Right cardiac atrium (tissue), 5 donors: ENCODE results near the gene CORO6. TPM values are rescaled to one million over a fixed set of nuclear protein-coding genes. Genes with fewer than 3 reads are reported as not detected.

ENCODE experiments used
- ATAC-seq, 2 donors: fragments of 200-7000 bp; cut with Tn5 transposase; one replicate each; pipeline versions ENCODE4 v1.8.0 to v1.9.1; 2020; ENCODE audit warnings: moderate library complexity in 2 of 2, mild to moderate bottlenecking in 1 of 2
- DNase-seq, 3 donors: peaks; one replicate each; pipeline ENCODE4 v3.0.0-alpha.2; 2020
- H3K27ac ChIP-seq: one replicate; pipeline ENCODE4 v1.5.1; 2013; ENCODE audit warnings: mild to moderate bottlenecking, low read length, control low read depth, moderate library complexity
- H3K27me3 ChIP-seq: one replicate; pipeline ENCODE4 v1.6.1; 2013; ENCODE audit not compliant: control insufficient read depth, insufficient read depth
- H3K4me1 ChIP-seq: one replicate; pipeline ENCODE4 v1.6.1; 2013; ENCODE audit warnings: low read length; ENCODE audit not compliant: control insufficient read depth, insufficient read depth
- H3K4me3 ChIP-seq: one replicate; pipeline ENCODE4 v1.5.1; 2013; ENCODE audit warnings: low read length, control low read depth
- H3K9me3 ChIP-seq: one replicate; pipeline ENCODE4 v1.6.1; 2013; ENCODE audit warnings: low read length; ENCODE audit not compliant: control insufficient read depth
- WGBS: extraction: QIAGEN DNeasy Blood & Tissue Kit; methylation state at CpG from one replicate; pipeline ENCODE4 v1.1.7; 2013; 5-methylcytosine and 5-hydroxymethylcytosine counted together
- intact Hi-C, 4 donors: fragments of 100-400 bp; cut with DNase I; formaldehyde crosslinking; loops; one replicate each; pipeline versions ENCODE4 v1.11.0 to v1.14.0; 2022 to 2023
- polyA plus RNA-seq: library from polyadenylated mRNA; stranded (reverse); fragments of 200-250 nt; gene quantifications from one replicate; pipeline ENCODE4 v1.2.3, GENCODE V29; 2013
- total RNA-seq, 4 donors: library from RNA; stranded (reverse); fragmentation: NEBNext Ultra II Directional; extraction: Animal tissue kit (Norgen Biotek cat#: 25700); gene quantifications; one replicate each; pipeline ENCODE4 v1.2.1, GENCODE V29; 2021
- donor health status: healthy with polysubstance abuse.
- donor health status: DM: no; HTN: yes; CAD: no.
- donor health status: DM: no; HTN: no; CAD: no.
- donor health status: DM: no; HTN: yes; CAD: no; lungs with severe emphysema.
- donor health status: DM: yes; HTN: yes; CAD: no.

Gene CORO6
- total and polyA plus RNA-seq, 5 donors, result 93.5 to 148 (median 108) TPM

GRCh38 chr17:29595107-29595942, 27.4 kb downstream of the CORO6 start:
- Histone ChIP-seq H3K27me3 (no peaks in the 10 kb centered on the region), H3K9me3 (no peaks in the 10 kb centered on the region), H3K4me3 (no peak overlapping the region), H3K27ac (no peak overlapping the region), H3K4me1 (peaks cover under 1% of the 10 kb centered on the region)
- intact Hi-C loops, result no loop called here
- ATAC-seq (no peak), DNase-seq (peak in 1 of 3 donors; percentile 40)
- 73% methylated on average over 7 of the region's 7 CpGs for WGBS

GRCh38 chr17:29594519-29595090, 28.1 kb downstream of the CORO6 start:
- 91% methylated on average over 11 of the region's 11 CpGs for WGBS
- ATAC-seq (no peak), DNase-seq (peak in 2 of 3 donors; percentile 55 to 59)
- Histone ChIP-seq H3K27me3 (no peaks in the 10 kb centered on the region), H3K9me3 (no peaks in the 10 kb centered on the region), H3K27ac (no peak overlapping the region), H3K4me3 (no peak overlapping the region), H3K4me1 (peaks cover 3% of the 10 kb centered on the region)
- intact Hi-C loops, result no loop called here

GRCh38 chr17:29593591-29594518, 28.9 kb downstream of the CORO6 start:
- Histone ChIP-seq H3K4me1 (peaks cover 3% of the 10 kb centered on the region), H3K27ac (no peak overlapping the region), H3K27me3 (no peaks in the 10 kb centered on the region), H3K9me3 (no peaks in the 10 kb centered on the region), H3K4me3 (peak overlapping the region; percentile 86)
- ATAC-seq, result no peak
- intact Hi-C loops, result no loop called here
- WGBS, result 8% methylated on average over 64 of the region's 64 CpGs
- DNase-seq, result peak in 2 of 3 donors; percentile 67 to 73

- peak; percentile 3 to 7 for ATAC-seq
- peak within 1 kb of the TSS; percentile 86 for H3K4me3 ChIP-seq
- intact Hi-C loops, result no loop called here
- H3K4me1 ChIP-seq, result peaks cover 3% of the 10 kb centered on the region
- peak; percentile 69 to 83 (median 83) for DNase-seq
- H3K27me3 ChIP-seq, result no peaks in the 10 kb centered on the region
- 1% methylated on average over 96 of the region's 96 CpGs for WGBS
- no peaks in the 10 kb centered on the region for H3K9me3 ChIP-seq
- peak within 1 kb of the TSS; percentile 55 for H3K27ac ChIP-seq
Measured at GRCh38 chr17:29592850-29593551, 29.7 kb downstream of the CORO6 start, which contains the start of gene ANKRD13B. TSS of gene ANKRD13B (plus strand) at chr17:29593132. CDS start at chr17:29593622, 490 bp downstream.

GRCh38 chr17:29591737-29592608, 30.7 kb downstream of the CORO6 start:
- peak; percentile 75 to 76 for ATAC-seq
- intact Hi-C loops, result no loop called here
- Histone ChIP-seq H3K27ac (peak overlapping the region; percentile 55), H3K4me3 (peak overlapping the region; percentile 12), H3K4me1 (peaks cover 7% of the 10 kb centered on the region), H3K27me3 (no peaks in the 10 kb centered on the region), H3K9me3 (no peaks in the 10 kb centered on the region)
- DNase-seq, result peak; percentile 89 to 97 (median 97)
- WGBS, result 10% methylated on average over 25 of the region's 25 CpGs

GRCh38 chr17:29591146-29591736, 31.5 kb downstream of the CORO6 start:
- Histone ChIP-seq H3K4me3 (peak overlapping the region; percentile 11), H3K9me3 (no peaks in the 10 kb centered on the region), H3K27me3 (no peaks in the 10 kb centered on the region), H3K27ac (peak overlapping the region; percentile 56), H3K4me1 (peaks cover 14% of the 10 kb centered on the region)
- intact Hi-C loops, result no loop called here
- 2% methylated on average over 31 of the region's 31 CpGs for WGBS
- DNase-seq (peak; percentile 72 to 90 (median 86)), ATAC-seq (peak; percentile 2 to 36)

GRCh38 chr17:29590411-29591145, 32.1 kb downstream of the CORO6 start:
- DNase-seq (peak in 2 of 3 donors; percentile 65 to 72), ATAC-seq (peak; percentile 0 to 3)
- no peaks in the 10 kb centered on the region for H3K9me3 ChIP-seq
- H3K4me1 ChIP-seq, result peaks cover 14% of the 10 kb centered on the region
- intact Hi-C loops, result no loop called here
- peak overlapping the region; percentile 40 for H3K27ac ChIP-seq
- no peaks in the 10 kb centered on the region for H3K27me3 ChIP-seq
- WGBS, result 29% methylated on average over 30 of the region's 30 CpGs
- no peak overlapping the region for H3K4me3 ChIP-seq

- Histone ChIP-seq H3K9me3 (no peaks in the 10 kb centered on the region), H3K27ac (peak within 1 kb of the TSS; percentile 52), H3K4me3 (peak within 1 kb of the TSS; percentile 89), H3K27me3 (no peaks in the 10 kb centered on the region), H3K4me1 (peaks cover 14% of the 10 kb centered on the region)
- intact Hi-C loops, result no loop called here
- peak; percentile 87 to 95 (median 95) for DNase-seq
- ATAC-seq, result peak; percentile 63 to 78
- WGBS, result 4% methylated on average over 70 of the region's 70 CpGs
Measured at GRCh38 chr17:29589524-29590410, 32.9 kb downstream of the CORO6 start, which contains the start of gene GIT1. TSS of gene GIT1 (minus strand) at chr17:29589648. CDS start at chr17:29589378, 270 bp downstream.
